GM19452 (cell line): ENCODE measurements around the gene RASA3.

Experiments
- ATAC-seq: cut with Tn5 transposase; IDR thresholded peaks from one replicate; pipeline ENCODE4 v1.9.1; 2021; ENCODE audit not compliant: unreplicated experiment

Gene RASA3

GRCh38 chr13:113960276-113960948 is 172.0 kb downstream of the RASA3 start:
- no peak for ATAC-seq

- ATAC-seq: no peak
Measured at GRCh38 chr13:113959198-113959597, 173.2 kb downstream of the RASA3 start.

GRCh38 chr13:113958373-113958772 is 174.1 kb downstream of the RASA3 start:
- ATAC-seq: no peak

GRCh38 chr13:113956571-113956970 is 175.9 kb downstream of the RASA3 start:
- no peak for ATAC-seq

GRCh38 chr13:113955691-113956090 is 176.7 kb downstream of the RASA3 start:
- ATAC-seq: no peak

GRCh38 chr13:113955235-113955634 is 177.2 kb downstream of the RASA3 start:
- no peak for ATAC-seq

GRCh38 chr13:113954046-113954835 is 178.2 kb downstream of the RASA3 start:
- no peak for ATAC-seq

GRCh38 chr13:113953561-113953960 is 178.9 kb downstream of the RASA3 start:
- ATAC-seq: no peak

GRCh38 chr13:113952983-113953520 is 179.4 kb downstream of the RASA3 start:
- no peak for ATAC-seq

- ATAC-seq: no peak
Measured at GRCh38 chr13:113952151-113952982, 180.1 kb downstream of the RASA3 start.

- peak; percentile 64 for ATAC-seq
Measured at GRCh38 chr13:113951246-113951999, 181.0 kb downstream of the RASA3 start.

- ATAC-seq: peak; percentile 16
Measured at GRCh38 chr13:113950451-113951245, 181.8 kb downstream of the RASA3 start.

- no peak for ATAC-seq
Measured at GRCh38 chr13:113949546-113949945, 182.9 kb downstream of the RASA3 start.

GRCh38 chr13:113948034-113948742 is 184.2 kb downstream of the RASA3 start:
- ATAC-seq: no peak

- no peak for ATAC-seq
Measured at GRCh38 chr13:113947311-113948033, 185.0 kb downstream of the RASA3 start.

GRCh38 chr13:113946409-113947181 is 185.8 kb downstream of the RASA3 start:
- no peak for ATAC-seq

- ATAC-seq: no peak
Measured at GRCh38 chr13:113945857-113946408, 186.5 kb downstream of the RASA3 start.
